HTERT RPE-1 (cell line): ENCODE measurements around the gene PHRF1.

Source experiments
- in situ Hi-C: fragments of 300-500 bp; cut with MboI; formaldehyde crosslinking; loops from 4 replicates; pipeline ENCODE4 v1.14.3; 2020; ENCODE audit warnings: low sequenced_read_pairs

PHRF1 gene

GRCh38 chr11:614021-614622 lies 37.9 kb downstream of the PHRF1 start:
- in situ Hi-C loops = no loop called here

- in situ Hi-C loops = no loop called here
These were observed 38.6 kb downstream of the PHRF1 start for GRCh38 chr11:614623-615503.

- in situ Hi-C loops = no loop called here
These were observed 39.4 kb downstream of the PHRF1 start, which contains the start of gene IRF7 for GRCh38 chr11:615504-616319. Gene IRF7 (minus strand): TSS chr11:615950. CDS start chr11:615364, 586 bp downstream.

- in situ Hi-C loops = no loop called here
These were observed 40.3 kb downstream of the PHRF1 start for GRCh38 chr11:616320-617198.

- in situ Hi-C loops = no loop called here
These were observed 41.1 kb downstream of the PHRF1 start for GRCh38 chr11:617199-617911.

- in situ Hi-C loops = no loop called here
These were observed 41.8 kb downstream of the PHRF1 start for GRCh38 chr11:617912-618682.

- in situ Hi-C loops = no loop called here
These were observed 42.8 kb downstream of the PHRF1 start for GRCh38 chr11:618856-619627.

- in situ Hi-C loops = no loop called here
These were observed 43.4 kb downstream of the PHRF1 start for GRCh38 chr11:619628-620050.

GRCh38 chr11:620201-620600 lies 43.9 kb downstream of the PHRF1 start:
- in situ Hi-C loops = no loop called here

GRCh38 chr11:620935-621814 lies 44.9 kb downstream of the PHRF1 start:
- in situ Hi-C loops = no loop called here

- in situ Hi-C loops = no loop called here
These were observed 45.6 kb downstream of the PHRF1 start for GRCh38 chr11:621838-622237.

GRCh38 chr11:623349-623869 lies 47.1 kb downstream of the PHRF1 start:
- in situ Hi-C loops = no loop called here

- in situ Hi-C loops = no loop called here
These were observed 47.9 kb downstream of the PHRF1 start for GRCh38 chr11:623999-624704.

- in situ Hi-C loops = no loop called here
These were observed 48.7 kb downstream of the PHRF1 start, which contains the start of gene CDHR5 for GRCh38 chr11:624705-625635. Gene CDHR5 (minus strand): TSS chr11:624955. CDS start chr11:624902, 53 bp downstream.

GRCh38 chr11:625636-626268 lies 49.5 kb downstream of the PHRF1 start:
- in situ Hi-C loops = no loop called here
